Measurements from ENCODE around the gene CCDC82.

Gene CCDC82

DNA sequence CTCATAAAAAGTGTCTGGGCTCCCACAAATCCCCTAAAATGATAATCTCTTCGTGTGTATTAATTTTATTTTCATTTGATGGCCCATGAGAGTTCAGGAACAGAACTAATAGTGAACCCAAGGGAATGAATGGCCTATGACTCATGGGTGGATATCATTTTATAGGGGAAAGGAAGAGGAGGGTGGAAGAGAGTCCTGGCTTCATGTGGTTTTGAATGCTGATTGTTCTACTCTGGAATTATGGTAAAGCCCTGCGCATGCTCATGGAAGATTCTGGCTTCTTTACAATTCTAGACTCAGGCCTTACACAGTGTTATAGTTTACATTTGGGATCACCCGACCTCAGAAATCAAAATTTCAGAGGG is 82.0 kb downstream of the CCDC82 start:
- no peak for DNase-seq (ENCODE audit: low read depth in 1 of 2, low spot score in 1 of 2)

DNA sequence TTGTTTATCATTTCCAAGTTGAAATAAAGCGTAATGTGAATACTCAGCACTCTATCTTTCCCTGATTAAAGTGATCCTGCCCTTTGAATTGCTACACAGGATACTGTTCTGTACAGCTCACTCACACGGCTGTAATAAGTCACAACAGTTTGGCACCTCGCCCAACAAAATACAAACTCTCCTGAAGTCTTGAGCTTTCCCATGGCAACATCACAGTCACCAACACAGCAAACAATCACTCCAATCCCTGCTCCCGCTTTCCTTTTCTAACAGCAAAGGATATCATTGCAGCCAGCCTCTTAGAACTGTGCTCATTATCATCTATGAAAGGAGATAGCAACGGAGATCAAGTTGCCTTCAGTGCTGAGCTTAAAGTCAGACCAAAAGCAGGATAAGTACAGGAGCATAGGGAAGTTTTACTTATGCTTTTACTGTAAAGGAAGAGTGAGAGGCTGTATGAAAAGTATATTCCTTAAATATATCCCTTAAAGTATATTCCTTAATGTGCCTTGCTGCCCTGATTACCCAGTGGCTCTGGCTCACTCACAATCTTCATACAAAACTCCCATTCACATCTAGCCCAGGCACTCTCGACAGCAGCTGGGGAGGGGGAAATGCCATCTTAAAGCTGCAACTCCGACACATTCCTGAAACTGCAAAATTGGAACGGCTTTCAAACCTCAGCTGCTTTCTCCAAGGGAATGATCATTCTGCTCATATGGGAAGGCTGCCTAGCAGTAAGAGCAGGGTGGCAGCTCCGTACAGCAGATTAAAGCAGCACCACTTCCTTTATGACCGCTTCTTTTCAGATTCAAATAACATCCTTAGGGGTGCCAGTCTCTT is 82.6 kb downstream of the CCDC82 start:
- no peak for DNase-seq (ENCODE audit: low read depth in 1 of 2, low spot score in 1 of 2)

- DNase-seq (ENCODE audit: low read depth in 1 of 2, low spot score in 1 of 2): no peak
These were observed 83.1 kb downstream of the CCDC82 start for GRCh38 chr11:96306600-96306932.

DNA sequence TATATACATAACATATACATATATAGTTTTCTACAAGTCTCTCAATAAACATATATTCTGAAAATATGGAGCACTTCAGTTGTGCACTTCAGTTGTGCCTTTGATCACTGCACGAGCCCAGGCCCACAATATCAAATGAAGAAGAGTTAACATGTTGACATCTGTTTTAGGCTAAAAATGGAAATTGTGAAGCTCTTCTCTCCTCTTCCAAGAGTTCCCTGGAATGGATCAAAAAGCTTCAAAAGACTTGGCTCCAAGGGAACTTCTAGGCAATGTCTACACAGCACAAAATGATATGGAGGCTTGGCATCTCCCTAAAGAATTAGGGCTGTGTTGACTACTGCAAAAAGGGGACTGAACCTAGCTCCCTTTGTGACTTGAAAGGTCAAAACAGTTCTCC is 83.6 kb downstream of the CCDC82 start:
- DNase-seq (ENCODE audit: low read depth in 1 of 2, low spot score in 1 of 2): no peak

- no peak for DNase-seq (ENCODE audit: low read depth in 1 of 2, low spot score in 1 of 2)
These were observed 85.7 kb downstream of the CCDC82 start for GRCh38 chr11:96303980-96304379.

DNA sequence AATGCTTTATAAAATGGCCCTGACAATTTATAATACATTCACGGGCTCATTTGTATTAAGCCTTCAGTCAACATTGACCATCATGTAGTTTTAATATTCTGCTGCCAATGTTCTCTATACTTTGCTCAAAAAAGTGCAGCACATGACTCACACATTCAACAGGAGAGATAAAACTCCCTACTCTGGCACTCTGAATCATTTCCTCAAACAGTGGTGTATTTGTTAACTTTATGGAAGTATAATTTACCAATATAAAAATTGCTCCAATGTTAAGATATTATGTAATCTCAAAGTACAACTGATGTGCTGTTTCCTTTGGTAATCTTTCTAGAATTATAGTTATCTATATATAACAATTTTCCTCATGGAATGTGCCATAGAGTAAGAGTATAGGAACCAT is 86.6 kb downstream of the CCDC82 start:
- no peak for DNase-seq (ENCODE audit: low read depth in 1 of 2, low spot score in 1 of 2)
